Activated naive CD4-positive, alpha-beta T cell treated with Interleukin-2 at 50 U/mL for 16 hours (primary cell): Measurements from ENCODE around the gene ZCCHC8.
A peak's percentile ranks its signal among the peaks of the same experiment; 100 is the strongest.
"Not testable (repeated sequence)": the region's sequence is repeated elsewhere in the genome, so short reads cannot be mapped to it uniquely, and the experiment has no call there.

Experiments
- DNase-seq: peaks from one replicate; pipeline ENCODE4 v3.0.0-alpha.2; 2020

ZCCHC8 gene

GRCh38 chr12:122500685-122501488 is at the start of gene ZCCHC8:
Gene ZCCHC8, minus strand, starts transcription at chr12:122500932. Its CDS starts 92 bp downstream, at chr12:122500840.
- DNase-seq: peak; percentile 98

DNA sequence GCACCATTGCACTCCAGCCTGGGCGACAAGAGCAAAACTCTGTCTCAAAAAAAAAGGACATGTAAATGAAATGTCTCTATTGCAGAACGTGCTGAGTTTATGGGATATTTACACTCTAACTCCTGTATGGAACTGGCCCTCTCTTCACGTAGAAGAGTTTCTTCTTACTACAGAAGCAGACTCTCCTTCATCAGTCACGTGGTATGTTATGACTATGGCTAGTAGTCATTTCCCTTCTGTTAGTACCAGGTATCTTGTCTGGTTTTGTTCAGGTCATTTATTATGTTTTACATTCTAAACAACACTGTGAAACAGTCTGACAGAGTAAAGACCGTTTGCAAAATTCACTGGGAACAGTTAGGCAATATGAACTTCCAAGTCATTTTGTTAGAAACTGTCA is 46.6 kb upstream of the ZCCHC8 start:
- no peak for DNase-seq

DNA sequence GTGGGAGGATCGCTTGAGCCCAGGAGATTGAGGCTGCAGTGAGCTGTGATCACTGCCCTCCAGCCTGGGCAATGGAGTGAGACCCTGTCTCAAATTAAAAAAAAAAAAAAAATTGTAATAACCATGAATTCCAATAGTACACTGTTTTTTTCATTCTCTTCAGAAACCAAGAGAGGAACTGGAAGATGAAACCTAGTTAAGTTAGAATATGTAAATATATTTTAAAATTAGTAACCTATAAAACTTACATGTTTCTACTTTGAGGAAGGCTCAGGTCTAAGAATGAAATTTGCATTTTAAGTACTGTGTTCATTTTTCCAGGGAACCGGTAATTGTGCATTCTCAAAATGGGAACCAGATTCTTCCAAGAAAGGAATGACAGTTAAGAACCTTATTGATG is 45.1 kb upstream of the ZCCHC8 start:
- no peak for DNase-seq

DNA sequence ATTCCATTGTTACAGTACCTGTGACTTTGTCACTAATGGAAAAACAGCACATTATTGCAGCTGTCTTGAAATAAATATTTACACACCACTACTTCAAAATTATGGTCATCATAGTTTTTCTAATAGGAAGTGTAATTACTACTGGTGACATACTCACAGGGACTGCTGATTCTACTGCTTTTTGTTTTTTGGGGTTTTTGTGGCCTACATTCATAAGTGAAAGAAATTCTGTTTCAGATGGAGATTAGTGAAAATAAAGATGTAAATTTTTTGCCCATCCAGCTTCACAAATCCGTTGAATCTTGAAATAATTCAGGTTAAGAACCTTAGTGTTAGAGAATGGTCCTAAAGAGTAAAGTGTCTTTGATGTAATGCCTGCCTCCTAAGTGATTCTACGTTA is 43.8 kb upstream of the ZCCHC8 start:
- no peak for DNase-seq

DNA sequence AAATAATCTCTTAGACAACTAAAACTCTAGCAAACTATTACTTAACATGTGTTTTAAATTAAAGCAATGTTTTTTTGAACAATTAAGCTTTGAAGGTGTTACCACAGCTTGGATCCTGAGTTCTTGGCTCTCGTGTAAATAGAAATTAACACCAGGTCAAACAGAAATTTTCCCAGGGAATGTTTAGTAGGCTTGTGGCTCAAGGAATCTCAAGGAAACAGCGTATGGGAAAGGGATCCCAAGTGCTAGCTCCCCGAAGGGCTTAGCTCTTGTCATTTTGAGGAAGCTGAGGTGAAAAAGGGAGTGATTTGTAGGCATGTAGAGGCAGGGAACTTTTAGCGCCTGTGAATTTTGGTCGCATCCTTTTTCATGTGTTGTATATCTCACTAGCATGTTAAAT is 37.8 kb upstream of the ZCCHC8 start:
- no peak for DNase-seq

- DNase-seq: no peak
Measured at GRCh38 chr12:122537021-122537420, 36.3 kb upstream of the ZCCHC8 start.

DNA sequence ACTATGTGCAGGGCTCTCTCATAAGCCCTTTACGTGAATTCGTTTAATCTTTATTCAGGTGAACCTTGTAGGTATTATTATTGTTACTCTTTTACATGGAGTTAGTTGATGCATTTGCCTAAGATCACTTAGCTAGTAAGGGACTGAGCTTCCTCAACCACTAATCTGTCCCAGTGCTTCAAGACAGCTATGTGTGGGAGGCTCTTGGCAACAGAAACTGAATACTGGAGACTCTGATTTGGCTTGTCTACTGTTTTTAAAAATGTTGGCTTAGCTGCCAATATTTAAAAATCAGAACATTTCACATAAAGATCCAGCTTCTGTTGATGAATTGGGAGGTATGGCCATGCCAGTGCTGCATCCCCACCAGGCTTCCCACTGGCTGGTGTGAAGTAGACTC is 33.1 kb upstream of the ZCCHC8 start:
- DNase-seq: no peak

GRCh38 chr12:122528992-122529391 is 28.3 kb upstream of the ZCCHC8 start:
- DNase-seq: no peak

- DNase-seq: no peak
Measured at GRCh38 chr12:122528582-122528981, 27.9 kb upstream of the ZCCHC8 start.

DNA sequence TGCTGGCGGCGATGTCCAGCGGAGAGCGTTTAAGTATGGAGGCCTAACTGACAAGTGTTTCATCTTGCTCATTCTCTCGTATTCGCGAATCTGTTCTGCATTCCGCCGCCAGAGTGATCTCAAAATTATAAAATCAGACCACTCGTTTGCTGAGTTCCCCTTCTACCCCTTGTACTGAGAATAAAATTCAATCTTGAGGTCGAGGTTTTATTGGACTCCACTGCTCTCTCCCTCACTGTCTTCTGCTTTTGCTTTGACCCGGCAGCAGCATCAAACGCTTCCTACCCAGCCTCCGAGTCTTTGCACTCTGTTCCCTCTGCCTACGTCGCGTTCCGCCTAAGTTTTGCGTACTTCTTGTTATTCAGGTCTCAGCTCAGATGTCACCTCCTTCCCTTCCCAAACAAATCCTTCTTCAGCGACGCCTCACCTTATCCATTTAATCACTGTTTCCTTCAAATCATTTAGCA is 26.8 kb upstream of the ZCCHC8 start:
- DNase-seq: peak; percentile 35

GRCh38 chr12:122526683-122527477 is 26.1 kb upstream of the ZCCHC8 start, which contains the start of the genes KNTC1 and RSRC2:
Gene KNTC1, plus strand, starts transcription at chr12:122527249. Its CDS starts 2,815 bp downstream, at chr12:122530064.
Gene RSRC2, minus strand, starts transcription at chr12:122526936. Its CDS starts 83 bp downstream, at chr12:122526853.
- DNase-seq: peak; percentile 98

DNA sequence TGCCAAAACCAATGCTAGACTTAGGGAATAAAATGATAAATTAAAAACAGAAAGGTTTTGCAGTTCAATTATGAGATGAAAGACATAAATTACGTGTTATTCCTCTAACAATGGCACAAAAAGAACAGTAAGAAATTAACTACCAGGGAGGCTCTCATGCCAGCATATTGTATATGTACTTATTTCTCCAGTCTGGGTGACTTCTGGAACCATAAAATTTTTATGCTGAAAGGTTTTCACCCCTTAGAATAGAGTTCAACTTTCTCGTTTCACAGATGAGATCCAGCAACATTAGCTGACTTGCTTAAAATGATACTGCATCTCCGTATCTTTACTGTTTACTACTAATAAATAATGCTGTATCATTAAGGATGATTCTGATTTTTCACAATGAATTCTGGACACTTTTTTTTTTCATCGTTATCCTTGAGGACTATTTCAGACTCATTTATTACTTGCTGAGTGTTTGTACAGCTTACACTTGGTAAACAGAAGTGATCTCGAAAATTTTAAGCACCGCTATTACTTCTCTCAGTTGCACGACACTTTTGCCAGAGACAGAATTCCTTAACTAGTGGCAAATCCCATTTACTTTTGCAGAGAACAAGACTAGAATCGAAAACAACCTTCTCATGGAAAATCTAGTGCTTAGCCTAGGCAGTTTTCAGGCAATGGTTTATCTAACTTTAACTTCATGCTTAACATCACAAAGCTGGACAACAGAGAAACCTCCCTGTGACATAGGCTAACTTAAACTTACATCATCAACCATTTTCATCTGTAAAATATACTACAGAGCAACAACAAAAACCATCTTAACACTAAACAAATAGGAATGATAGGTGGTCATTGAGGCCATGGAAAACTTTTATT is 23.4 kb upstream of the ZCCHC8 start:
- no peak for DNase-seq

DNA sequence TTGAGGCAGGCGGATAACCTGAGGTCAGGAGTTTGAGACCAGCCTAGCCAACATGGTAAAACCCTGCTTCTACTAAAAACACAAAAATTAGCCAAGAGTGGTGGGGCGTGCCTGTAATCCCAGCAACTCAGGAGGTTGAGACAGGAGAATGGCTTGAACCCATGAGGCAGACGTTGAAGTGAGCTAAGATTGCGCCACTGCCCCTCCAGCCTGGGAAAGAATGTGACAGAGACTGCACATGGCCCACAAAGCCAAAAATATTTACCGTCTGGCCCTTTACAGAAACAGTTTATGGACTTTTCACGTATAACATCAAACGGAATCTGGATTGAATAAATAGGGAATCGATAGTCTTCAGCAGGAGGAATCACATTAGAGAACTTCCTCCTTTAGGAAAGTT is 22.5 kb upstream of the ZCCHC8 start:
- DNase-seq: no peak

- no peak for DNase-seq
Measured at GRCh38 chr12:122520676-122521075, 19.9 kb upstream of the ZCCHC8 start.

DNA sequence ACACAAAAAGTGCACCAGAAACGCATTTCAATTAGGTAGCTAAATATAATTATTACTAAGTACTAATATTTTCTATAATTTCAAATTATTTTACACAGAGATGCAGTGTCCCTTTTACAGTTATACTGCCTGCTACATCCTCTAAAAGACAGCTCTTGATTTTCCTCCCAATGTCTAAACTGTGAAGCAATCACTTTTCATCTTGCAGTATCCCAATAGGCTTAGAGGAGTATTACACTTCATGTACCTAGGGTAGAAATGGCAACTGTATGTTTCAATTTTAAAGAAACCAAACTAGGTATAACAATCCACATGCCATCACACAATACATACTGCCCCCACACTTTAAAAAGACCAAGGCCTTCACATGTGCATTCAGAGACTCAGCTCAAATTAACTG is 18.7 kb upstream of the ZCCHC8 start:
- DNase-seq: no peak

- no peak for DNase-seq
Measured at GRCh38 chr12:122518908-122519307, 18.2 kb upstream of the ZCCHC8 start.

GRCh38 chr12:122517877-122518276 is 17.1 kb upstream of the ZCCHC8 start:
- DNase-seq: no peak

DNA sequence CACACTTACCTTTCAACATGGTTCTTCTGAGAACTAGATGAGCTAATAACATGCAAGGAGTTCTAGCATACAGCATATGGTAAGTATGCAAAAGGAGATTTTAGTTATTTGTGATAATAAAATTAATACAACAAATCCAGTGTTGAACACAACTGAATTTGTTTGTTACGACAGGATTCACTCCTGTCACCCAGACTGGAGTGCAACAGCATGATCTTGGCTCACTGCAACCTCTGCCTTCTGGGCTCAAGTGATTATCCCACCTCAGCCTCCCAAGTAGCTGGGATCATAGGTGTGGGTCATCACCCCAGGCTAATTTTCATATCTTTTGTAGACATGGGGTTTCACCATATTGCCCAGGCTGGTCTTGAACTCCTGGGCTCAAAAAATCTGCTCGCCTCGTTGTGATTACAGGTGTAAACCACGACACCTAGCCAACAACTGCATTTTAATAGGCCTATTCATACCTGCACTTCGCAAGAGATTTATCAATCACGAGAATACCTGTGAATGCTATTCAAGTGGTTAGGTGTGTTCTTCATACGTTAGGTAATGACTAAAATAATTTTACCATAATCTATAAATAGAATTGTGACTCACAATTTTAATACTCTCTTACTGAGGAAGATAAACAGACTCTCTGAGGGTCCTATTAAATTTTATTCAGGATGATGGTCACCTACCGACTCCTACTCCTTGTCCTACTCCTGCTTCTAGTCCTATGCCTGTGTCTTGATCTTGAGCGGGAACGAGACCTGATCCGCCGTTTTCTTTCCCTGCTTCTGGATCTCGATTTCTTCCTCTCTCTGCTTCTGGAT is 16.0 kb upstream of the ZCCHC8 start:
- no peak for DNase-seq

- DNase-seq: no peak
Measured at GRCh38 chr12:122515275-122515674, 14.5 kb upstream of the ZCCHC8 start.

GRCh38 chr12:122513660-122514059 is 12.9 kb upstream of the ZCCHC8 start:
- no peak for DNase-seq

DNA sequence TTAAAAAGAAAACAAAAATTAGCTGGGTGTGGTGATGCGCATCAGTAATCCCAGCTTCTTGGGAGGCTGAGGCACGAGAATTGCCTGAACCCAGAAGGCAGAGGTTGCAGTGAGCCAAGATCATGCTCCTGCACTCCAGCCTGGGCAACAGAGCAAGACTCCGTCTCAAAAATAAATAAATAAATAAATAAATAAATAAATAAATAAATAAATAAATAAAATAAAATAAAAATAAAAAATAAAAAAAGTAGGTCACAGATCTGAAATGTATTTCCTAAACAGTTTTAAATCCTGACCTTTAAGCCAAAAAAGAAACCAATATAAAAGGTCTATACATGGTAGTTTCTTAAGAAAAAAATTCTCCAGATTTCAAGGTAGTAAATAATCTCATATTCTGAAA is 12.3 kb upstream of the ZCCHC8 start:
- not testable (repeated sequence) for DNase-seq

GRCh38 chr12:122508163-122508562 is 7.4 kb upstream of the ZCCHC8 start:
- no peak for DNase-seq
